HUES48 (cell line): ENCODE results near the gene C1QTNF9.

Experiments
- H3K27ac ChIP-seq: one replicate; pipeline ENCODE4 v1.7.0; 2013; ENCODE audit warnings: low read depth, low read length, inconsistent platforms
- H3K27me3 ChIP-seq: 2 replicates; pipeline ENCODE4 v1.6.1; 2013; ENCODE audit warnings: mild to moderate bottlenecking, low read length; ENCODE audit not compliant: control insufficient read depth, insufficient read depth
- H3K36me3 ChIP-seq: 2 replicates; pipeline ENCODE4 v1.6.1; 2013; ENCODE audit warnings: low read length; ENCODE audit not compliant: control insufficient read depth, insufficient read depth
- H3K4me1 ChIP-seq: 2 replicates; pipeline ENCODE4 v1.6.1; 2013; ENCODE audit warnings: mild to moderate bottlenecking, low read length; ENCODE audit not compliant: control insufficient read depth, insufficient read depth
- H3K4me3 ChIP-seq: 2 replicates; pipeline ENCODE4 v1.5.1; 2013; ENCODE audit warnings: mild to moderate bottlenecking, low read depth, low read length
- H3K9ac ChIP-seq: 2 replicates; pipeline ENCODE4 v1.6.1; 2013; ENCODE audit warnings: mild to moderate bottlenecking, low read depth, low read length, moderate library complexity
- H3K9me3 ChIP-seq: 2 replicates; pipeline ENCODE4 v1.6.1; 2013; ENCODE audit warnings: low read length; ENCODE audit not compliant: control insufficient read depth, insufficient read depth

C1QTNF9 gene

DNA sequence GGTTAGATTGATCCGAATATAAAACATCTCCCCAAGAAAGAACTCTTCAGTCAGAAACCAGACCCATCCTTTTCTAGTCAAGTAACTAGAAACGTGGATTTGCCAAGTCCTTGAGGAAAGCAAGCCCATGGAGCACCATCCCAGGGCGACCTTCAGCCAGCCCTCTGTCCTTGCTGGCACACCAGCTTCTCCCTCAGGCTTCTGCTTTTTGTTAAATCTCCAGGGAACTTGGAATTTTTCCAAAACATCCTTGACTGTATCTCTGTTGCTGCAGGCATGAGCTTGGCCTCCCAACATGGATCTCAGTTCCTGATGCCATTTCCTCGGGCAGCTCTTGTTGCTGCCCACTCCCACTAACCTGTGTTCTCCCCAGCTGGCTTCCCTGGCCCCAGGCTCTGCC, 27.1 kb upstream of the C1QTNF9 start:
- H3K27me3 ChIP-seq, result no peaks in the 10 kb centered on the region
- H3K4me3 ChIP-seq, result no peak overlapping the region
- no peaks in the 10 kb centered on the region for H3K9me3 ChIP-seq
- H3K4me1 ChIP-seq, result no peaks in the 10 kb centered on the region
- peaks cover 25% of the 10 kb centered on the region for H3K36me3 ChIP-seq
- no peak overlapping the region for H3K9ac ChIP-seq
- H3K27ac ChIP-seq, result no peak overlapping the region

DNA sequence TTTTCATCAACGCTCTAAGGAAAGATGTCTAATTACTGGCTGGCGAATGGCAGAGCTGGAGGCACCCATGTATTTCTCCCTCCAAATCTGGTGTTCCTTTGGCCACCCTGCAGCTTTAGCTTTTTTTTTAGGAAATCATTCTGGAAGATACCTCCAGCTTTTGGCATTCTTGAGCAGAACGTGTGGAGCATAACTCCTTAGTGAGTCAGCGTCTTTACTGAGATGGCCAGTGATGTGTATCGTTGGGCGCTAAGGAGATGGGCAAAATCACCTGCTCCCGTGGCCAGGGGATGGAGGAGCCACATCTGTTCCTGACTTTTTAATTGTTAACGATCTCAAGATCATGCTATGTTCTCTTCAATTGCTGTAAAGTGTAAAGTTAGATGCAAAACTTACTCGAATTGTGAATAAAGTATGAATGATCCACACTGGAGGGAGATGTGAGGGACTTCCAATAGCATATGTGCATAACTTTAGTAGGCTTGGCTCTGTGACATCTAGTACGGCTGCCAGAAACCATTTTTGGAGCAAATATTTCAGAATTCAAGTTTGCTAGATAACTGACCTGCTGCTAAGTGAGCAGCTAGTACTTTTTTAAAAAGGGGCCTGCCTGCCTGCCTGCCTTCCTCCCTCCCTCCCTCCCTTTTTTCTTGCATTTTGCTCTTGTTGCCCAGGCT, 24.4 kb upstream of the C1QTNF9 start:
- Histone ChIP-seq H3K4me1 (no peaks in the 10 kb centered on the region), H3K4me3 (no peak overlapping the region), H3K27me3 (no peaks in the 10 kb centered on the region), H3K9ac (no peak overlapping the region), H3K36me3 (peaks cover 52% of the 10 kb centered on the region), H3K9me3 (no peaks in the 10 kb centered on the region), H3K27ac (no peak overlapping the region)

DNA sequence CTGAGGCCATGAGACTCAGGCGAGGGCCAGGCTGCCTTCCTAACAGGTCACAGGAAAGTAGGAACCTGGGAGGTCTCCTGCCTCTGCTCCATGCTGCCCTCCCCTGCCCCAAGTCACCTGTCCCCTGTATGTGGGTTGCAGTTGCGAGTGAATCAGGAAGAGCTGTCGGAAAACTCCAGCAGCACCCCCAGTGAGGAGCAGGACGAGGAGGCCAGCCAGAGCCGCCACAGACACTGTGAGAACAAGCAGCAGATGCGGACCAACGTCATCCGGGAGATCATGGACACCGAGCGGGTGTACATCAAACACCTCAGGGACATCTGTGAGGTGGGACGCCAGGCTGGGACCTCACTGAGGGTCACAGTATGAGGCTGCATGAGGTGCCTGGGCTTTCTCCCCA, 22.8 kb upstream of the C1QTNF9 start:
- Histone ChIP-seq H3K9me3 (no peaks in the 10 kb centered on the region), H3K27me3 (no peaks in the 10 kb centered on the region), H3K36me3 (peaks cover 66% of the 10 kb centered on the region), H3K4me1 (no peaks in the 10 kb centered on the region), H3K27ac (no peak overlapping the region), H3K9ac (no peak overlapping the region), H3K4me3 (no peak overlapping the region)

DNA sequence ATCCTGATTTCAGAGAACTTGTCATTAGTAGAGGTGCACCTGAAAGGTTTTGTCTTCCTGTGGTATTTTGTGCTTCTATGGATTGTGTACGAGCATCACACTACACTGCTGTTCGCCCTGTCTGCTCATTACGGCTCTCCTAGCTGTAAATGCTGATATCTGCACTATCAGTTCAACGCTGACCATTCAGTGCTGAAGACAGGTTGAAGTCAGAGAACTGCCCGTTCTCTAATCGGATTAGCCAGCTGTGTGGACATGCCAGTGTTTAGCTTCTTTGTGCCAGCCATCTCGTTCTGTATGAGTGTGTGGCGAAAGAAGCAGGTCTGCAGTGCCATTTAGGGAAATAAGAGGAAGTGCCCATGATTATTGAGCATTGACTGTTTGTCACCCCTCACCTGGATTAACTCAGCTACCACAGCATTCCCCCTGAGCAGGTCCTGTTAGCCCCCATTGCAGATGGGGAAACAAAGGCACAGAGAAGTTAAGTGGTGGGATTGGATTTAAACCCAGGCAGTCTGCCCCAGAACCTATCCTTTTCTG, 21.6 kb upstream of the C1QTNF9 start:
- Histone ChIP-seq H3K27me3 (no peaks in the 10 kb centered on the region), H3K4me1 (no peaks in the 10 kb centered on the region), H3K4me3 (no peak overlapping the region), H3K9ac (no peak overlapping the region), H3K27ac (no peak overlapping the region), H3K9me3 (no peaks in the 10 kb centered on the region), H3K36me3 (peaks cover 73% of the 10 kb centered on the region)

DNA sequence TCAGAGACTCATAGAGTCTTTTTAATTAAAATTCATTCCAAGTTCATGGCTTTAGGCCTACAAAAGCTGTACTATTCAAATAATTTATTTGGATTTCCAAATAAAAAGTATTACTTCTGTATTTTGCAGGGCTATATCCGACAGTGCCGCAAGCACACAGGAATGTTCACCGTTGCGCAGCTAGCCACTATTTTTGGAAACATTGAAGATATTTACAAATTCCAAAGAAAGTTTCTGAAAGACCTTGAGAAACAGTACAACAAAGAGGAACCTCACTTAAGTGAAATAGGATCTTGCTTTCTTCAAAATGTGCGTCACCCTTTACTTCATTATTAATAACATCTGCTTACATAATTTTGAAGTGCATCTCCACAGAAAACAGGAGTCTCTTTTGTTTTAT, 20.5 kb upstream of the C1QTNF9 start:
- no peaks in the 10 kb centered on the region for H3K9me3 ChIP-seq
- H3K4me3 ChIP-seq, result no peak overlapping the region
- H3K4me1 ChIP-seq, result no peaks in the 10 kb centered on the region
- H3K9ac ChIP-seq, result no peak overlapping the region
- peaks cover 73% of the 10 kb centered on the region for H3K36me3 ChIP-seq
- H3K27ac ChIP-seq, result no peak overlapping the region
- no peaks in the 10 kb centered on the region for H3K27me3 ChIP-seq

DNA sequence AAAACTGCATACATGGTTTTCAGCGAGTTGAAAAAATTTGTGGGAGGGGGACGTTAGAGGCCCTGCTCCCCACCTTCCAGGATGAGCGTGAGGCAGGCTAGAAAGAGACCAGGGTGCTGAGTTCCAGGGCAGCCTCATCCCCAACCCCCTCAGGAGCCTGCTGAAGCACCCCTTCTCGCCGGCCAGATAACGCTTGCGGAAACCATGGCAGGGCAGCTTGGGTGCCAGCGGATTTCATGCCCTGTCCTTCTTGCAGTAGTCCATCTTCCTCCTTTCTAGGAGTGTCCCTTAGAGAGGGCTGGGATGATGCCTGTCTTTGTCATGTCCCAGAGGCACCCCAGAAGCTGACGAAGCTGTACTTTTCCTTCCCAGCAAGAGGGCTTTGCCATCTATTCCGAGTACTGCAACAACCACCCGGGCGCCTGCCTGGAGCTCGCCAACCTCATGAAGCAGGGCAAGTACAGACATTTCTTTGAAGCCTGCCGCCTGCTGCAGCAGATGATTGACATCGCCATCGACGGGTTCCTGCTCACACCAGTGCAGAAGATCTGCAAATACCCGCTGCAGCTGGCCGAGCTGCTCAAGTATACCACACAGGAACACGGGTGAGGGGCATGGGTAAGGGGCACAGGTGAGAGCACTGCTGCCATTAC, 19.0 kb upstream of the C1QTNF9 start:
- H3K4me1 ChIP-seq, result no peaks in the 10 kb centered on the region
- no peak overlapping the region for H3K4me3 ChIP-seq
- no peak overlapping the region for H3K9ac ChIP-seq
- H3K27me3 ChIP-seq, result no peaks in the 10 kb centered on the region
- peaks cover 80% of the 10 kb centered on the region for H3K36me3 ChIP-seq
- H3K27ac ChIP-seq, result no peak overlapping the region
- no peaks in the 10 kb centered on the region for H3K9me3 ChIP-seq

DNA sequence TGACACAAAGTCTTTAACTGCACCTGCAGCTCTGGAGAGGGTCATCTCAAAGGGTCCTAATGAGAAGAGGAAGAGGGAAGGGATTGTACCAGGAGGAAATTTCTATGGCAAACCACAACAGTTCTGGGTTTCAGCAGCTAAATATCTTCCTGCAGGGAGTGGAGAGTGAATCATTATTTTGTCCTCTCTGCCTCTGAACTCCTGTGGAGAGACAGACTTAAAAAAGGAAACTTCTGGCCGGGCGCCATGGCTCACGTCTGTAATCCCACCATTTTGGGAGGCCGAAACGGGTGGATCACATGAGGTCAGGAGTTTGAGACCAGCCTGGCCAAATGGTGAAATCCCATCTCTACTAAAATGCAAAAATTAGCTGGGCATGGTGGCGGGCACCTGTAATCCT, 16.9 kb upstream of the C1QTNF9 start:
- H3K27me3 ChIP-seq, result no peaks in the 10 kb centered on the region
- no peak overlapping the region for H3K27ac ChIP-seq
- no peaks in the 10 kb centered on the region for H3K4me1 ChIP-seq
- H3K4me3 ChIP-seq, result no peak overlapping the region
- H3K36me3 ChIP-seq, result peaks cover 75% of the 10 kb centered on the region
- H3K9me3 ChIP-seq, result no peaks in the 10 kb centered on the region
- no peak overlapping the region for H3K9ac ChIP-seq

DNA sequence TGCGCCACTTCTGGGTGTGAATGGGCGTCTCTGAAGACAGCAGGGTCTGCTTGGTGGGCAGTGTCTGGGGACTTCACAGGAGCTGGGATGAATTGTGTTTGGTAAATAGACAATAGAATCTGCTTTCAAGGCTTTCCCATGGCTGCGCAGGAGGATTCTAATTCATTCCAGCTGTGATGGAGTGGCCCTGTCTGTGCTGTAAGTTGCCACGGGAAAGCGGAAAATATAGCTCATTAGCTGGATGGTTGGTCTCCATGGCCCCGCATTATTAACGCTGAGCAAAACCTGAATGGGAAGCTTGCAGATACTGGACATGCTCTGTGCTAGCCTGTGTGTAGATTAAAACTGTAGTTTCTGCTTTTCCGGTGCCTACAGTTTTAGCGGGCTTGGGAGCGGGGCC, 15.6 kb upstream of the C1QTNF9 start:
- no peaks in the 10 kb centered on the region for H3K27me3 ChIP-seq
- no peak overlapping the region for H3K27ac ChIP-seq
- H3K4me1 ChIP-seq, result no peaks in the 10 kb centered on the region
- H3K9me3 ChIP-seq, result no peaks in the 10 kb centered on the region
- peaks cover 74% of the 10 kb centered on the region for H3K36me3 ChIP-seq
- H3K4me3 ChIP-seq, result no peak overlapping the region
- no peak overlapping the region for H3K9ac ChIP-seq

DNA sequence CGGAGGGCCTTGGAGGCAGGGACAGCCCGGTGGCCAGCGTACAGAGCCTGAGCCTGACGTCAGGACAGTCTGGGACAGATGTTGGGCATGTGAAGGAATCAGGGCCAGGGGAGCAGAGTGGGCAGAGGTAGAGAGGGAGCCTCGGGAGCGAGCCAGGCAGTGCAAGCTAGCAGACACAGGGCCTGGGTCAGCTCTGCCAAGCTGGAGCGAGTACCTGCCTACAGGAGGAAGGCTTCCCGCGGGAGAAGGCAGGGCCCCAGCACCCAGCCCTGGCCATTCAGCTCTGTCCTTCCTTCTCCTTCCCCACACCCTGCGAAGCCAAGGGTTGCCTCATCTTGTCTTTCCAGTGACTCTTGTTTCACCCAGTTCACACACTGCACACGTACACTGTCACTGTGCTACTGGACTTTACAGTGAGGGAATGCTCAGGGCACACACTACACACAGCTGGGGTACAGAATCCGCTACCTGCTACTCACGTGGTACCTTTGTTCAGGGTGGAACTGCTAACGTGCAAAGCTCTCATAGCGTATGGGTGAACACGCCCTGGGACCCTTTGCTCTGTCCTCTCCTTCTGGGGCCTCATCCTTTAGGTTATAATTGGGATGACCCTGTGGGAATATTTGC, 9.8 kb upstream of the C1QTNF9 start:
- Histone ChIP-seq H3K4me1 (no peaks in the 10 kb centered on the region), H3K27me3 (no peaks in the 10 kb centered on the region), H3K9ac (no peak overlapping the region), H3K9me3 (no peaks in the 10 kb centered on the region), H3K4me3 (no peak overlapping the region), H3K36me3 (peaks cover 72% of the 10 kb centered on the region), H3K27ac (no peak overlapping the region)

DNA sequence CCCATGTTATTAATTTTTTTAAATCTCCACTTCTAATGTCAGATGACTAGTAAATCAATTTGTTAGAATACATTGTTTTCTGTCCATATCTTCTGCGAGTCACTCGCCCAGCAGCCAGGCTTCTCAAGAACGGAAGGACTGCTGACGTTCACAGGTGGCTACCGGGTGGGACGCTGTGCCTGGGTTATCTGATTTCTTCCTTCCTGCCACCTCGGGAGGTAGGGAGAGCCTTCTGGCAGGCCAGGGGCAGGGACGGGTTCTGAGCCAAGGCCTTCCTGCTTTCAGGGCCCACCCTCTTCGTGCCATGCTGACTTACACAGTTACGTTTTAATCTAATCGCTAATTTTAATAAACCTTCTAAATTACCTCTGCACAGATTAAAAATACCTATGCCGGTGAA, 7.9 kb upstream of the C1QTNF9 start:
- Histone ChIP-seq H3K27me3 (no peaks in the 10 kb centered on the region), H3K27ac (no peak overlapping the region), H3K4me1 (no peaks in the 10 kb centered on the region), H3K4me3 (no peak overlapping the region), H3K9ac (no peak overlapping the region), H3K9me3 (no peaks in the 10 kb centered on the region), H3K36me3 (peaks cover 67% of the 10 kb centered on the region)

DNA sequence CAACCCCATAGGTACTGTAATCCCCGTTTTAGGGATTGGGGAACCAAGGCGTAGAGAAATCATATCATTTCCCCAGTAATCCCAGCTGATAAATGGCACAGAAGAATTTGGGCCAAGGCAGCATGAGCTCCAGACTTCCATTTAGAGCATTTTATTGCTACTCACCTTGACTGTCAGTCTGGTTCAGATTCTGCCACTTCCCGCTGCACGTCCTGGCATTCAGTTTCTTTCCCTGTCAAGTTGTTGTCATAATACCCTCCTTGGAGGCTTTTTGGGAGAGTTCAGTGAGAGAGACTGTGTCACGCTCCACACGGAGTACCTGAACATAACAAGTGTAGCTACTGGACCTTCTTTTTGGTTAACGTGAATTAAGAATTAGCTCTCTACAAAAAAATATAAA, 7.5 kb upstream of the C1QTNF9 start:
- Histone ChIP-seq H3K4me1 (no peaks in the 10 kb centered on the region), H3K4me3 (no peak overlapping the region), H3K27me3 (no peaks in the 10 kb centered on the region), H3K27ac (no peak overlapping the region), H3K9ac (no peak overlapping the region), H3K36me3 (peaks cover 66% of the 10 kb centered on the region), H3K9me3 (no peaks in the 10 kb centered on the region)
